HG02884 (cell line): ENCODE data around the gene CIAO3.

Source experiments
- ATAC-seq: cut with Tn5 transposase; IDR thresholded peaks from one replicate; pipeline ENCODE4 v1.9.1; 2021; ENCODE audit warnings: mild to moderate bottlenecking, moderate library complexity; ENCODE audit not compliant: unreplicated experiment

The CIAO3 gene

DNA sequence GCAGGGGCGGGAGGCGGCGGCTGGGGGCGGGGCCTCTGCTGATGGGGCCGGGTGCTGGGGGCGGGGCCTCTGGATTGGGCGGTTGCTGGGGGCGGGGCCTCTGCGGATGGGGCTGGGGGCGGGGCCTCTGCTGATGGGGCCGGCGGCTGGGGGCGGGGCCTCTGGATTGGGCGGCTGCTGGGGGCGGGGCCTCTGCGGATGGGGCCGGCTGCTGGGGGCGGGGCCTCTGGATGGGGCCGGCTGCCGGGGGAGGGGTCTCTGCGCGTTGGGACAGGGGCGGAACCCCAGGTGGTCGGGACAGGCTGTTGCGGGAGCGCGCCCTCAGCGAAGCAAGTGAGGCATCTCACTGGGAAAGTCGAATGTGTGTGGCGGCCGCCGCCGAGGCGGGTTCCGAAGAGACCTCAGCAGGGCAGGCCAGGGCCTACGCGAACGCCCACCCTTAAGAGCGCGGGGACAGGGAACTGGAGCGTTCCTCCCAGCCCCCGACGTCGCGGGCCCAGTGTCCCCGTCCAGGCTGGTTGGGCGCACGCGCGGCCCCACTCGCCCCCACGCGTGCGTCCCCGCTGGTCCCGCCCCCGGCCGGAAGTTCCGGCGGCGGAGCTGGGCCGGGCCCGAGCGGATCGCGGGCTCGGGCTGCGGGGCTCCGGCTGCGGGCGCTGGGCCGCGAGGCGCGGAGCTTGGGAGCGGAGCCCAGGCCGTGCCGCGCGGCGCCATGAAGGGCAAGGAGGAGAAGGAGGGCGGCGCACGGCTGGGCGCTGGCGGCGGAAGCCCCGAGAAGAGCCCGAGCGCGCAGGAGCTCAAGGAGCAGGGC, 60.8 kb downstream of the CIAO3 start, which contains the start of gene STUB1:
Gene STUB1, plus strand, starts transcription at position 597 of the 811 bp plus-strand sequence. Its CDS starts 116 bp downstream, at position 713.
- ATAC-seq, result peak; percentile 37
